Middle frontal gyrus (tissue), 1 donor: Measurements from ENCODE around the gene ICAM4.
"Not testable (repeated sequence)": the region's sequence is repeated elsewhere in the genome, so short reads cannot be mapped to it uniquely, and the experiment has no call there.

Experiments
- DNase-seq: peaks from one replicate; pipeline ENCODE4 v3.0.0-alpha.2; 2015; ENCODE audit warnings: low spot score; ENCODE audit errors: extremely low spot score

The ICAM4 gene

GRCh38 chr19:10317857-10318462 is 31.2 kb downstream of the ICAM4 start:
- DNase-seq, result no peak

DNA sequence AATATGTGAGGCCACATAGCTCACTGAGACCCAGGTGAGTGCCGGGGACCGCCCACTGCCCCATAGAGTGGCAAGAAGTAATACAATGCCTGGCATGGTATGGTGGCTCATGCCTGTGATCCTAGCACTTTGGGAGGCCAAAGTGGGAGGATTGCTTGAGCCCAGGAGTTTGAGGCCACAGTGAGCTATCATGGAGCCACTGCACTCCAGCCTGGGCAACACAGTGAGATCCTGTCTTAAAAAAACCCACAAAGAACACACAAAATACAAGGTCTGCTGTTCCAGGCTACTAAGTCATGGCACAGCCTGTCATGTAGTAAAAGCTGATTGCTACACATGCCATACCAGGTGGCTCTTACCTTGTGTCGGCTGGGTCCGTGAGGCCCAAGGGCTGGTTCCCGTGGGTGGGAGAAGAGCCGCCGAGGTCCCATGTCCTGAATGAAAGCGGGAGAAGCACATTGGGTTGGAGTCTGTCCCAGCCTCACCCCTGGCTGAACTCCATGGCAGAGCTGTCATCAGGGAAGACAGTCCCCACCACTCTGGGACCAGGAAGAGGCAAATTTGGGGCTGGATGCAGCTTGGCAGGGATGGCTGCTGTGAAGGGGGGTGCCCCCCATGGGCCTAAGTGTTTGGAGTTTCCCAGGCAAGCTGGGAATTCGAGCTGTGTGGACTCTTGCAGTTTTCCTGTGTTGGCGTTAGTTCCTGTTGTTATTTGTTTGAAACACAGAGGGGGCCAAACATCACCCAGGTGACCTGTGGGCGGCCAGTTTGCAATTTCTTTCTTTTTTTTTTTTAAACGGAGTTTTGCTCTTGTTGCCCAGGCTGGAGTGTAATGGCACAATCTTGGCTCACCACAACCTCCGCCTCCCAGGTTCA is 32.3 kb downstream of the ICAM4 start:
- no peak for DNase-seq

DNA sequence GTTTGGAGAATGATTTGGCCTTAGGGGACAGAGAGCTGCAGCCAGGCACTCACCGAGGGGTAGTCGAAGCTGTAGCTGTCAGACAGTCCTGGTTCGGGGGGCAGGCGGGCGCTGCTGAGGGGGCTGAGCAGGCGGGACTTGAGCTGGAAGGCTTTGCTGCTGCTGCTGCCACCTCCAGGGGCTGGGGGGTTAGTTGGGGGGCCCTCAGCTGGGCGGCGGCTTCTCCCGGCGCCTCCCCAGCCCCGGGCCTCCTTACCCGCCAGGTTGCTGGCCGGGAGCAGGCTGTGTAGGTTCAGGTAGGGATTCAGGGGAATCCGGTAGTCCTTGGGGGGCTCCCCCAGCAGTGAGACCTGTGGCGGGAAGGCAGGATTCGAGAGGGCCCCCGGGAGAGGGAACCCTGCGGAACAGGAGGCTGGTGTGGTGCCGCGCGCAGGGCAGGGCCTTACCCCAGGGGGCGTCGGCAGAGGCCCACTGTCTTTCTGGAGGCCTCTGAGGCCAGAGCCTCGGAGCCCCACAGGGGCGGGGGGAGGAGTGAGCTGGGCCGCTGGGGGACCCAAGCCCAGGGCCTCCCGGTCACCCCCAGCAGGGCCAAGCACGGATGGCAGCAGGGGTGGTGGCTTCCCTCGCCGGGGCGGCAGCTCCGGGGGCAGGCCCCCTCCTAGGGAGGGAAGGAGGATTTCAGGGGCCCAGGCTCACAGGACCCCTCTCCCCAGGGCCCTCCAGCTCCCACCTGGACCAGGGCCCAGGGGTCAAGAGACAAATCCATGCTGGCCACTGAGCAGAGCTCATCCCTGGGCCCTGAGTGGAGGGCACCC is 34.1 kb downstream of the ICAM4 start:
- no peak for DNase-seq

DNA sequence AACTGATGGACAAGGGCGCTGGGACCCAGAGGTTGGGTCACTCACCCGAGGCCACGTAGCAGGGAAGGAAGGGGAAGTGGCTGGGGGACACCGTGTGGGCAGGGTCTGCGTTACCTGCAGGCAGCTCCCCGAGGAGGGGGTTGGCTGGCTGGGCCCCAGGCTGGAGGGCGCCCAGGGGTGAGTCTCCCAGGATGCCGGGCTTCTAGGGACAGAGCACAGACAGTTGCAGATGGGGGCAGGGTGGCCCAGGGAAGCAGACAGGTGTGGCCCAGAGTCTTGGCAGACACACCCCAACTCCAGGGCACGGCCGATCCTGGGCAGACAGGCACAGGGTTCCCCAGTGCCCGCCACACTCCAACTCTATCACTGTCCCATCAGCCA is 34.7 kb downstream of the ICAM4 start:
- DNase-seq, result no peak

GRCh38 chr19:10321874-10322835 is 35.4 kb downstream of the ICAM4 start:
- no peak for DNase-seq

DNA sequence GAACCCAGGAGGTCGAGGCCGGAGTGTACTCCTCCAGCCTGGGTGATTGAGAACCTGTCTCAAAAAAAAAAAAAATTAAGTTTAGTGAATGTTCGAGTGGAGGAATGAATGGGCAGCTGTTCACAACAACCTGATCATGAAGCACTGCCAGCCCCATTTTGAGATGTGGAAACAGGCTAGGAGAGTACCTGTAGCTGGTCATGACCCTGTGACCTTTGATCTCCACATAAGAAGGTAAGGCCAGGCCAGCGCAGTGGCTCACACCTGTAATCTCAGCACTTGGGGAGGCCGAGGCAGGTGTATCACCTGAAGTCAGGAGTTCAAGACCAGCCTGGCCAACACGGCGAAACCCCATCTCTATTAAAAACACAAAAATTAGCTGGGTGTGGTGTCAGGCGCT is 39.0 kb downstream of the ICAM4 start:
- no peak for DNase-seq

DNA sequence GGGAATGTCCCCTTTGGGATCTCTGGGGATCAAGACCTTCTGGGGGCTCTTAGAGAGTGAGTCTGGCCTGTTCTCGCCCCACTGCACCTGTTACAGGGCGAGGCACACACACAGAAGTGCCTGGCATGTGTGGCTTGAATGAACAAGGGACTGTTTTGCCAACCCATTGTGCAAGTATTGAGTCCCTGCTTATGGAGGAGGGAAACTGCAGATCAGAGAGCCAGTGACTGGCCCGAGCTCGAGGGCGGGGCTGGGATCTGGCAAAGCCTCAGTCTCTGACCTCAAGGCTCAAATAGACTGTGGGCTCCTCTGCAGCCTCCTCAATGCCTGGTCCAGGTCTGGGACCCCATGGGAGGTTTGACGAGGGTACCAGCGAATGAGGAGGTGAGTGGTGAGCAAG is 41.0 kb downstream of the ICAM4 start:
- DNase-seq, result no peak

GRCh38 chr19:10328558-10329429 is 42.0 kb downstream of the ICAM4 start:
- no peak for DNase-seq

- DNase-seq, result no peak
These were observed 42.8 kb downstream of the ICAM4 start for GRCh38 chr19:10329555-10329954.

GRCh38 chr19:10332158-10332964 is 45.6 kb downstream of the ICAM4 start:
- no peak for DNase-seq

GRCh38 chr19:10332965-10333757 is 46.4 kb downstream of the ICAM4 start, which contains the start of gene RAVER1:
Gene RAVER1 (minus strand): TSS chr19:10333529. CDS start chr19:10333507, 22 bp downstream.
- DNase-seq, result peak; percentile 92

GRCh38 chr19:10333758-10334587 is 47.2 kb downstream of the ICAM4 start:
- no peak for DNase-seq

- DNase-seq, result no peak
These were observed 48.0 kb downstream of the ICAM4 start for GRCh38 chr19:10334588-10335351.

- DNase-seq, result no peak
These were observed 48.7 kb downstream of the ICAM4 start for GRCh38 chr19:10335352-10335985.

GRCh38 chr19:10336725-10337124 is 50.0 kb downstream of the ICAM4 start:
- not testable (repeated sequence) for DNase-seq
